Colonic mucosa (tissue), 4 donors: Measurements from ENCODE around the gene RNF217. TPM values are rescaled to one million over a fixed set of nuclear protein-coding genes. Genes with fewer than 3 reads are reported as not detected.
A peak's percentile ranks its signal among the peaks of the same experiment; 100 is the strongest.

Source experiments
- DNase-seq: peaks from one replicate; pipeline ENCODE4 v3.0.0-alpha.2; 2020
- H3K27ac ChIP-seq: fragments of 200-600 bp; one replicate; pipeline ENCODE4 v1.8.0; 2021
- H3K27me3 ChIP-seq: fragments of 200-600 bp; one replicate; pipeline ENCODE4 v1.8.0; 2021
- H3K36me3 ChIP-seq: fragments of 200-600 bp; one replicate; pipeline ENCODE4 v1.8.0; 2021
- H3K4me1 ChIP-seq: fragments of 200-600 bp; one replicate; pipeline ENCODE4 v1.8.0; 2021; ENCODE audit warnings: mild to moderate bottlenecking
- H3K4me3 ChIP-seq: fragments of 200-600 bp; one replicate; pipeline ENCODE4 v1.8.0; 2021
- H3K9ac ChIP-seq, 2 donors: one replicate each; pipeline ENCODE4 v1.7.0; 2013; ENCODE audit warnings: control low read depth in 2 of 2, low read depth in 2 of 2, low read length in 2 of 2
- H3K9me3 ChIP-seq: fragments of 200-600 bp; one replicate; pipeline ENCODE4 v1.8.0; 2021
- CTCF ChIP-seq: fragments of 200-600 bp; IDR thresholded peaks from one replicate; pipeline ENCODE4 v1.8.0; 2022; ENCODE audit warnings: antibody characterized with exemption, mild to moderate bottlenecking
- intact Hi-C: fragments of 100-400 bp; cut with DNase I; formaldehyde crosslinking; loops from one replicate; pipeline ENCODE4 v1.14.1; 2022
- total RNA-seq, 2 donors: library from RNA; stranded (reverse); fragmentation: NEBNext Ultra II Directional in 1 of 2; extraction: Animal tissue kit (Norgen Biotek cat#: 25700) in 1 of 2; gene quantifications; one replicate each; pipeline ENCODE4 v1.2.1, GENCODE V29; 2021
- donor health status: healthy.
- donor health status: DM: no; HTN: no; CAD: no.
- donor health status: DM: no; HTN: no; CAD: no.

The RNF217 gene
- total RNA-seq, 2 donors from 2014 or later = 9.1 to 20.4 TPM

- Histone ChIP-seq H3K27me3 (no peaks in the 10 kb centered on the region), H3K27ac (no peak overlapping the region), H3K36me3 (no peaks in the 10 kb centered on the region), H3K9ac (no peak overlapping the region), H3K4me1 (no peaks in the 10 kb centered on the region), H3K4me3 (no peak overlapping the region), H3K9me3 (no peaks in the 10 kb centered on the region)
- no peak for DNase-seq
- intact Hi-C loops = no loop called here
- TF ChIP-seq CTCF = no peak
These were observed 33.5 kb downstream of the RNF217 start for GRCh38 chr6:124995645-124996325.

DNA sequence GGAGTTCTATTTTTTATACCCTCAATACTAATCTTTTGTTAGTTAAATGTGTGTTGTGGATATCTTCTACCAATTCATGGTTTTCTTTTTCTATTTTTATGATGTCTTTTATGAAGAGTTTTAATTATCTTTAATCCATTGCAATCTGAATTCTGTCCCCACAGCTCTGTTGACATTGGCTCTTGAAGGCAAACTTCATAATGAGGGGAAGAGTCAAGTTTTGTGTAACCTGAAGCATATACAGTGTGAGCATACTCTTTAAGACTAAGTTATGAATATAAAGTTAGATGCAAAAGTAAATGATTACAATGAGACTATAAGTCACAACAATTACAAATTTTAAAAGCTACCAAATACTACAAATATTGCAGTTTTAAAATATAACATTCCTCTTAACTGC lies 34.2 kb downstream of the RNF217 start:
- TF ChIP-seq CTCF = no peak
- Histone ChIP-seq H3K36me3 (no peaks in the 10 kb centered on the region), H3K27me3 (no peaks in the 10 kb centered on the region), H3K27ac (no peak overlapping the region), H3K4me3 (no peak overlapping the region), H3K9me3 (no peaks in the 10 kb centered on the region), H3K4me1 (no peaks in the 10 kb centered on the region), H3K9ac (no peak overlapping the region)
- intact Hi-C loops = no loop called here
- no peak for DNase-seq

DNA sequence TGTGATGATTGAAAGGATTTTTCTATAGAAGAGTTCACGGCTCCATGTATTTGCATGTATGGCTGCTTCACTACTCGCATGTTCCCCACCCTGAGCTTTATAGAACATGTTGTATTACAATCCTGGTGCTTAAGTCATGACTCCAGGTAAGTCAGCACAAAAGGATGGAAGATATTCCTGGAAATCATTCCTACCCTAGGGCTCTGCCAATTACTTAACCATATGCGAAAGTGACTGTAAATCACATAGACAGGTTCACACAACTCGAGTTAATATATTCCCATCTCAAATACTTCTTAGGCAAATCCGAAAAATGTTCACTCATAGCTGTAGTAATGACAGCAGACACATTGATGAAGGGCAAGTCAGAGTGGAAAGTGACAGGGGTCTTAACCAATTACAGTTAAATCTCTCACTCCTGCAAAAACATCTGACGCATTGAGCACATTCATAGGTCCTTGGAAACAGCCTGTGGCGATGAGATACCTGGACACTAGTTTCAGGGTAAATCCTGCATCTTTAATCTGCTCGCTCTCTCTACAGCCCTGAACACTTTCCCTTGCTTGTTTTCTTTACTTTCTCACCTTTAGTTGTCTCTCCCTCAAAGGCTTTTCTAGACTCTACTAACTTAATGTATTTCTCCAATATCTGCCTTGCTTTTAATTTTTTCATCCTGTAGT lies 35.1 kb downstream of the RNF217 start:
- no peak for DNase-seq
- H3K9me3 ChIP-seq = no peaks in the 10 kb centered on the region
- TF ChIP-seq CTCF = no peak
- H3K27me3 ChIP-seq = no peaks in the 10 kb centered on the region
- intact Hi-C loops = no loop called here
- no peak overlapping the region for H3K9ac ChIP-seq
- H3K36me3 ChIP-seq = no peaks in the 10 kb centered on the region
- H3K4me3 ChIP-seq = no peak overlapping the region
- no peaks in the 10 kb centered on the region for H3K4me1 ChIP-seq
- no peak overlapping the region for H3K27ac ChIP-seq

DNA sequence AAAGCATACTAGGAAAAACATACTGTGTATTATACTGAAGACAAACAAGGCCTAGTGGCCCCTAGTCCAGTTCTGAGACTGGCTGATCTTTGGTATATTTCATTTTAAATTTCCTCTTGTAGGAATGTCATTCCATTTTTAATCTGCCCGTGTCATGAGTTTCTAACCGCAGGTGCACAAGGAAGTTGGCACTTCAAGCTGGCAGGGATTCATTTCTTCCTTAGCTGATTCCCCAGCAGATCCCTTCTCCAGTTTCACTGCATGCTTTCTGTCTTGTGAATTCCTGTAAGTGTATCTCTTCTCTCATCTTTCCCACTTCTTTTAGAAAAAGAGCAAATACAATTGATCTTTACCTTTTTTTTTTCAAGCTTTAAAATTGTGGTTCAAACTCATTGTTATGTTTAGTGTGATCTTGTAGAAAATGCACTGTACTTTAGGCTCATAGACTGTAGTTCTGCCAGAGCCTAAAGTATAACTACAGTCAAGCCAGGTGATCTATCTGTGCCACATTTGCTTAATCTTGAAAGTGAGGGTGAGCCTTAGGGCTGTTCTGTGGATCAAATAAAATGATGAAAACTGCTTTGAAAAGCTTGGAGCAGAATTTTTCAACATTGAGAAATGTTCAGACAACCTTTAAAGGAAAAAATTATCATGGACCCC lies 37.0 kb downstream of the RNF217 start:
- peak; percentile 32 for DNase-seq
- Histone ChIP-seq H3K27ac (peak overlapping the region; percentile 5), H3K4me3 (no peak overlapping the region), H3K9me3 (no peaks in the 10 kb centered on the region), H3K4me1 (no peaks in the 10 kb centered on the region), H3K27me3 (no peaks in the 10 kb centered on the region), H3K9ac (no peak overlapping the region), H3K36me3 (no peaks in the 10 kb centered on the region)
- TF ChIP-seq CTCF = no peak
- intact Hi-C loops = no loop called here

- Histone ChIP-seq H3K9ac (no peak overlapping the region), H3K27me3 (no peaks in the 10 kb centered on the region), H3K9me3 (no peaks in the 10 kb centered on the region), H3K4me3 (no peak overlapping the region), H3K27ac (no peak overlapping the region), H3K4me1 (no peaks in the 10 kb centered on the region), H3K36me3 (no peaks in the 10 kb centered on the region)
- intact Hi-C loops = no loop called here
- DNase-seq = no peak
- no peak for TF ChIP-seq CTCF
These were observed 39.6 kb downstream of the RNF217 start for GRCh38 chr6:125001684-125002405.
